SK-N-SH (cell line): ENCODE results near the gene OR51F1. TPM values are rescaled to one million over a fixed set of nuclear protein-coding genes. Genes with fewer than 3 reads are reported as not detected.

ENCODE experiments used
- CTCF ChIA-PET: fragments of 300-600, 350-600 bp; formaldehyde crosslinking; extraction: SDS; loops from one replicate; lab custom pipeline; 2021; lab: Yijun Ruan, JAX
- POLR2A ChIA-PET: fragments of 350-600 bp; sonication (Branson Sonifier 250); formaldehyde crosslinking; extraction: SDS; loops from one replicate; lab custom pipeline; 2020; ENCODE audit warnings: antibody characterized with exemption, inconsistent platforms; lab: Yijun Ruan, JAX
- DNase-seq: peaks from one replicate; pipeline ENCODE4 v3.0.0; 2012
- H2AFZ ChIP-seq: fragments of 200-600 bp; sonication (generic); 2 replicates; pipeline ENCODE4 v1.8.1; 2016; ENCODE audit warnings: antibody characterized with exemption, mild to moderate bottlenecking, low read depth
- H3F3A ChIP-seq: fragments of 200-600 bp; sonication (generic); replicated peaks from 2 replicates; pipeline ENCODE3; 2016; ENCODE audit warnings: antibody characterized with exemption, mild to moderate bottlenecking; ENCODE audit not compliant: insufficient read depth
- H3K27ac ChIP-seq, 2 experiments: fragments of 200-500 bp in 1 of 2; fragments of 200-600 bp in 1 of 2; sonication (Bioruptor generic) in 1 of 2; sonication (generic), shearing (Covaris generic) in 1 of 2; 2 replicates each; pipeline versions ENCODE4 v1.5.1 to v1.6.1; 2014 to 2016; ENCODE audit warnings: low read depth in 2 of 2, inconsistent platforms in 1 of 2, low read length in 1 of 2, mild to moderate bottlenecking in 1 of 2, mixed read lengths in 1 of 2
- H3K27me3 ChIP-seq: fragments of 200-600 bp; sonication (generic), shearing (Covaris generic); 2 replicates; pipeline ENCODE4 v1.6.1; 2016; ENCODE audit warnings: mixed run types; ENCODE audit not compliant: insufficient read depth
- H3K36me3 ChIP-seq, 2 experiments: fragments of 200-500 bp in 1 of 2; fragments of 200-600 bp in 1 of 2; sonication (Bioruptor generic) in 1 of 2; sonication (generic) in 1 of 2; replicated peaks in 1 of 2; 2 replicates each; pipeline versions ENCODE3 to v1.5.1; 2014 to 2016; ENCODE audit warnings: low read length in 1 of 2, mild to moderate bottlenecking in 1 of 2; ENCODE audit not compliant: insufficient read depth in 2 of 2, control insufficient read depth in 1 of 2
- H3K4me1 ChIP-seq, 2 experiments: fragments of 200-500 bp in 1 of 2; fragments of 200-600 bp in 1 of 2; sonication (Bioruptor generic) in 1 of 2; sonication (generic), shearing (Covaris generic) in 1 of 2; 2 replicates each; pipeline versions ENCODE4 v1.5.1 to v1.6.1; 2014 to 2016; ENCODE audit warnings: low read depth in 1 of 2, low read length in 1 of 2, mixed run types in 1 of 2; ENCODE audit not compliant: insufficient read depth in 2 of 2, control insufficient read depth in 1 of 2
- H3K4me2 ChIP-seq: fragments of 200-600 bp; sonication (generic), shearing (Covaris generic); 2 replicates; pipeline ENCODE4 v1.6.1; 2017; ENCODE audit warnings: mixed run types
- H3K4me3 ChIP-seq, 2 experiments: fragments of 200-500 bp in 1 of 2; fragments of 200-600 bp in 1 of 2; sonication (Bioruptor generic) in 1 of 2; sonication (generic), shearing (Covaris generic) in 1 of 2; 2 replicates each; pipeline versions ENCODE4 v1.5.1 to v1.8.1; 2014 to 2016; ENCODE audit warnings: low read depth in 2 of 2, inconsistent platforms in 1 of 2, low read length in 1 of 2, mild to moderate bottlenecking in 1 of 2, mixed read lengths in 1 of 2, moderate library complexity in 1 of 2
- H3K79me2 ChIP-seq: fragments of 200-600 bp; sonication (generic); 2 replicates; pipeline ENCODE4 v1.8.1; 2017; ENCODE audit warnings: mild to moderate bottlenecking; ENCODE audit not compliant: insufficient read depth
- H3K9ac ChIP-seq: fragments of 200-600 bp; sonication (generic); 2 replicates; pipeline ENCODE4 v1.6.1; 2017; ENCODE audit warnings: mixed run types
- H3K9me2 ChIP-seq: fragments of 200-600 bp; sonication (generic); 2 replicates; pipeline ENCODE4 v1.6.1; 2017; ENCODE audit warnings: mixed run types
- H3K9me3 ChIP-seq: fragments of 200-600 bp; sonication (generic); 2 replicates; pipeline ENCODE4 v1.6.1; 2017; ENCODE audit warnings: mixed run types, mild to moderate bottlenecking, moderate library complexity
- H4K20me1 ChIP-seq: fragments of 200-600 bp; sonication (generic); 2 replicates; pipeline ENCODE4 v1.6.1; 2017; ENCODE audit warnings: mild to moderate bottlenecking, mixed run types; ENCODE audit not compliant: insufficient read depth
- CHD2 ChIP-seq: fragments of 150-350 bp; IDR thresholded peaks from 2 replicates; pipeline ENCODE4 v1.6.1; 2018; ENCODE audit warnings: low read length; ENCODE audit not compliant: partially characterized antibody
- FOXJ3 ChIP-seq: sonication (generic); formaldehyde crosslinking; IDR thresholded peaks from 2 replicates; pipeline ENCODE4 v1.5.1; 2020; ENCODE audit warnings: mild to moderate bottlenecking, missing genetic modification reagents
- RAD21 ChIP-seq: IDR thresholded peaks from 2 replicates; pipeline ENCODE4 v1.6.1; 2012; ENCODE audit warnings: mild to moderate bottlenecking, low read length
- RFX5 ChIP-seq: IDR thresholded peaks from 2 replicates; pipeline ENCODE4 v1.6.1; 2012; ENCODE audit warnings: mild to moderate bottlenecking, improper control_type of control experiment, low read length
- SIN3A ChIP-seq: IDR thresholded peaks from 2 replicates; pipeline ENCODE4 v1.6.1; 2012; ENCODE audit warnings: low read depth, mild to moderate bottlenecking, low read length, moderate library complexity, borderline replicate concordance
- WGBS: methylation state at CpG from one replicate; pipeline ENCODE4 v1.1.6; 2017; ENCODE audit warnings: low lambda C conversion rate; 5-methylcytosine and 5-hydroxymethylcytosine counted together
- polyA plus RNA-seq, 3 experiments: library from polyadenylated mRNA; depleted of rRNA; stranded (reverse); fragments of >200 nt; gene quantifications; 2 replicates each; pipeline ENCODE4 v1.2.3, GENCODE V29; 2012
- TF ChIP-seq, protein P1 (sequence below): IDR thresholded peaks from 2 replicates; pipeline ENCODE4 v1.6.1; 2012; ENCODE audit warnings: mild to moderate bottlenecking, low read depth, low read length, moderate library complexity
- TF ChIP-seq, protein P2 (sequence below): IDR thresholded peaks from 2 replicates; pipeline ENCODE4 v1.4.0; 2012; ENCODE audit warnings: low read depth, borderline replicate concordance
- TF ChIP-seq, protein P3 (sequence below): IDR thresholded peaks from 2 replicates; pipeline ENCODE4 v1.4.0; 2012; ENCODE audit warnings: low read depth
- TF ChIP-seq, protein P4 (sequence below): IDR thresholded peaks from 2 replicates; pipeline ENCODE4 v1.4.0; 2012; ENCODE audit warnings: low read depth, borderline replicate concordance
- TF ChIP-seq, protein P5 (sequence below): fragments of 200-600 bp; sonication (generic); IDR thresholded peaks from 2 replicates; pipeline ENCODE4 v1.6.1; 2017; ENCODE audit warnings: antibody characterized with exemption, mild to moderate bottlenecking, moderate library complexity

OR51F1 gene
- polyA plus RNA-seq, 1 of the 3 experiments (the other 2 are of a cell fraction) = not detected

DNA sequence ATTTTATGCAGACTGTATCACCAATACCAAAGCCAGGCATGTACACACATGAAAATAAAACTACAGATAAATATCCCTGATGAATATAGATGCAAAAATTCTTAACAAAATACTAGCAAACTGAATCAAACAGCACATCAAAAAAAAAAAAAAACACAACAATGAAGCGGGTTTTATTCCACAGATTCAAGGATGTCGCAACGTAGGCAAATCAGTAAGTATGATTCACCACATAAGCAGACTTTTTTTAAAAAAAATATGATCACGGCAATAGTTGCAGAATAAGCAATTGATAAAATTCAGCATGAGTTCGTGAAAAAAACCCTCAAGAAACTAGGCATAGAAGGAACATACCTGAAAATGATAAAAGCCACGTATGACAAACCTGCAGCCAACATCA, 21.3 kb downstream of the OR51F1 start:
- ChIA-PET CTCF (no interaction called here), POLR2A (no interaction called here)
- H4K20me1 ChIP-seq = no peaks in the 10 kb centered on the region
- no peak for DNase-seq
- no peak for TF ChIP-seq RAD21
- no peak for TF ChIP-seq FOXJ3 (CRISPR knock-in tag)
- TF ChIP-seq, protein P1, sequence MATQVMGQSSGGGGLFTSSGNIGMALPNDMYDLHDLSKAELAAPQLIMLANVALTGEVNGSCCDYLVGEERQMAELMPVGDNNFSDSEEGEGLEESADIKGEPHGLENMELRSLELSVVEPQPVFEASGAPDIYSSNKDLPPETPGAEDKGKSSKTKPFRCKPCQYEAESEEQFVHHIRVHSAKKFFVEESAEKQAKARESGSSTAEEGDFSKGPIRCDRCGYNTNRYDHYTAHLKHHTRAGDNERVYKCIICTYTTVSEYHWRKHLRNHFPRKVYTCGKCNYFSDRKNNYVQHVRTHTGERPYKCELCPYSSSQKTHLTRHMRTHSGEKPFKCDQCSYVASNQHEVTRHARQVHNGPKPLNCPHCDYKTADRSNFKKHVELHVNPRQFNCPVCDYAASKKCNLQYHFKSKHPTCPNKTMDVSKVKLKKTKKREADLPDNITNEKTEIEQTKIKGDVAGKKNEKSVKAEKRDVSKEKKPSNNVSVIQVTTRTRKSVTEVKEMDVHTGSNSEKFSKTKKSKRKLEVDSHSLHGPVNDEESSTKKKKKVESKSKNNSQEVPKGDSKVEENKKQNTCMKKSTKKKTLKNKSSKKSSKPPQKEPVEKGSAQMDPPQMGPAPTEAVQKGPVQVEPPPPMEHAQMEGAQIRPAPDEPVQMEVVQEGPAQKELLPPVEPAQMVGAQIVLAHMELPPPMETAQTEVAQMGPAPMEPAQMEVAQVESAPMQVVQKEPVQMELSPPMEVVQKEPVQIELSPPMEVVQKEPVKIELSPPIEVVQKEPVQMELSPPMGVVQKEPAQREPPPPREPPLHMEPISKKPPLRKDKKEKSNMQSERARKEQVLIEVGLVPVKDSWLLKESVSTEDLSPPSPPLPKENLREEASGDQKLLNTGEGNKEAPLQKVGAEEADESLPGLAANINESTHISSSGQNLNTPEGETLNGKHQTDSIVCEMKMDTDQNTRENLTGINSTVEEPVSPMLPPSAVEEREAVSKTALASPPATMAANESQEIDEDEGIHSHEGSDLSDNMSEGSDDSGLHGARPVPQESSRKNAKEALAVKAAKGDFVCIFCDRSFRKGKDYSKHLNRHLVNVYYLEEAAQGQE = no peak
- TF ChIP-seq, protein P2, sequence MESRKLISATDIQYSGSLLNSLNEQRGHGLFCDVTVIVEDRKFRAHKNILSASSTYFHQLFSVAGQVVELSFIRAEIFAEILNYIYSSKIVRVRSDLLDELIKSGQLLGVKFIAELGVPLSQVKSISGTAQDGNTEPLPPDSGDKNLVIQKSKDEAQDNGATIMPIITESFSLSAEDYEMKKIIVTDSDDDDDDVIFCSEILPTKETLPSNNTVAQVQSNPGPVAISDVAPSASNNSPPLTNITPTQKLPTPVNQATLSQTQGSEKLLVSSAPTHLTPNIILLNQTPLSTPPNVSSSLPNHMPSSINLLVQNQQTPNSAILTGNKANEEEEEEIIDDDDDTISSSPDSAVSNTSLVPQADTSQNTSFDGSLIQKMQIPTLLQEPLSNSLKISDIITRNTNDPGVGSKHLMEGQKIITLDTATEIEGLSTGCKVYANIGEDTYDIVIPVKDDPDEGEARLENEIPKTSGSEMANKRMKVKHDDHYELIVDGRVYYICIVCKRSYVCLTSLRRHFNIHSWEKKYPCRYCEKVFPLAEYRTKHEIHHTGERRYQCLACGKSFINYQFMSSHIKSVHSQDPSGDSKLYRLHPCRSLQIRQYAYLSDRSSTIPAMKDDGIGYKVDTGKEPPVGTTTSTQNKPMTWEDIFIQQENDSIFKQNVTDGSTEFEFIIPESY = no peak
- TF ChIP-seq, protein P3, sequence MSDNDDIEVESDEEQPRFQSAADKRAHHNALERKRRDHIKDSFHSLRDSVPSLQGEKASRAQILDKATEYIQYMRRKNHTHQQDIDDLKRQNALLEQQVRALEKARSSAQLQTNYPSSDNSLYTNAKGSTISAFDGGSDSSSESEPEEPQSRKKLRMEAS = no peak
- TF ChIP-seq, protein P4, sequence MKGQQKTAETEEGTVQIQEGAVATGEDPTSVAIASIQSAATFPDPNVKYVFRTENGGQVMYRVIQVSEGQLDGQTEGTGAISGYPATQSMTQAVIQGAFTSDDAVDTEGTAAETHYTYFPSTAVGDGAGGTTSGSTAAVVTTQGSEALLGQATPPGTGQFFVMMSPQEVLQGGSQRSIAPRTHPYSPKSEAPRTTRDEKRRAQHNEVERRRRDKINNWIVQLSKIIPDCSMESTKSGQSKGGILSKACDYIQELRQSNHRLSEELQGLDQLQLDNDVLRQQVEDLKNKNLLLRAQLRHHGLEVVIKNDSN = no peak
- TF ChIP-seq CHD2 = no peak
- TF ChIP-seq RFX5 = no peak
- TF ChIP-seq, protein P5, sequence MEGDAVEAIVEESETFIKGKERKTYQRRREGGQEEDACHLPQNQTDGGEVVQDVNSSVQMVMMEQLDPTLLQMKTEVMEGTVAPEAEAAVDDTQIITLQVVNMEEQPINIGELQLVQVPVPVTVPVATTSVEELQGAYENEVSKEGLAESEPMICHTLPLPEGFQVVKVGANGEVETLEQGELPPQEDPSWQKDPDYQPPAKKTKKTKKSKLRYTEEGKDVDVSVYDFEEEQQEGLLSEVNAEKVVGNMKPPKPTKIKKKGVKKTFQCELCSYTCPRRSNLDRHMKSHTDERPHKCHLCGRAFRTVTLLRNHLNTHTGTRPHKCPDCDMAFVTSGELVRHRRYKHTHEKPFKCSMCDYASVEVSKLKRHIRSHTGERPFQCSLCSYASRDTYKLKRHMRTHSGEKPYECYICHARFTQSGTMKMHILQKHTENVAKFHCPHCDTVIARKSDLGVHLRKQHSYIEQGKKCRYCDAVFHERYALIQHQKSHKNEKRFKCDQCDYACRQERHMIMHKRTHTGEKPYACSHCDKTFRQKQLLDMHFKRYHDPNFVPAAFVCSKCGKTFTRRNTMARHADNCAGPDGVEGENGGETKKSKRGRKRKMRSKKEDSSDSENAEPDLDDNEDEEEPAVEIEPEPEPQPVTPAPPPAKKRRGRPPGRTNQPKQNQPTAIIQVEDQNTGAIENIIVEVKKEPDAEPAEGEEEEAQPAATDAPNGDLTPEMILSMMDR = no peak
- TF ChIP-seq SIN3A = no peak
- no peak overlapping the region for H3K9ac ChIP-seq
- H3K27ac ChIP-seq = no peak overlapping the region
- H2AFZ ChIP-seq = no peak overlapping the region
- no peaks in the 10 kb centered on the region for H3F3A ChIP-seq
- no peaks in the 10 kb centered on the region for H3K4me1 ChIP-seq
- H3K4me2 ChIP-seq = no peak overlapping the region
- H3K9me3 ChIP-seq = no peaks in the 10 kb centered on the region
- no peaks in the 10 kb centered on the region for H3K36me3 ChIP-seq
- WGBS = 1% methylated on average over 6 of the region's 6 CpGs
- H3K4me3 ChIP-seq = no peak overlapping the region
- H3K9me2 ChIP-seq = no peaks in the 10 kb centered on the region
- no peaks in the 10 kb centered on the region for H3K27me3 ChIP-seq
- no peaks in the 10 kb centered on the region for H3K79me2 ChIP-seq
